A549 (cell line): ENCODE results near the gene SIRT3.

Experiments used
- CTCF ChIP-seq: fragments of >200 bp; sonication (Bioruptor Twin); formaldehyde crosslinking; IDR thresholded peaks from 3 replicates; pipeline ENCODE4 v1.5.1; 2016
- E2F6 ChIP-seq: IDR thresholded peaks from 2 replicates; pipeline ENCODE4 v1.6.1; 2012; ENCODE audit warnings: low read depth, borderline replicate concordance
- JUN ChIP-seq, 2 experiments: fragments of >200 bp; sonication (Bioruptor Twin); formaldehyde crosslinking; IDR thresholded peaks; 2 replicates in 1 of 2; 3 replicates in 1 of 2; pipeline ENCODE4 v1.6.1; 2016 to 2017
- MAX ChIP-seq: IDR thresholded peaks from 2 replicates; pipeline ENCODE4 v1.6.1; 2012
- MAZ ChIP-seq: fragments of 150-350 bp; IDR thresholded peaks from 2 replicates; pipeline ENCODE4 v1.6.1; 2014; ENCODE audit warnings: antibody characterized with exemption, low read depth, low read length, borderline replicate concordance
- POLR2AphosphoS2 ChIP-seq: conservative IDR thresholded peaks from 2 replicates; pipeline ENCODE4 v1.6.1; 2012; ENCODE audit warnings: low read length, improper control_type of control experiment, inconsistent platforms
- USF2 ChIP-seq: fragments of 450-650 bp; IDR thresholded peaks from 2 replicates; pipeline ENCODE4 v1.6.1; 2014; ENCODE audit warnings: antibody characterized with exemption

- TF ChIP-seq CTCF (no peak), POLR2AphosphoS2 (no peak), MAZ (no peak), E2F6 (no peak), USF2 (no peak), MAX (no peak), JUN (IDR thresholded peaks at IDR 0.05) (no peak)
Observed at GRCh38 chr11:235180-235579, 962 bp downstream of the SIRT3 start.
